Activated naive CD4-positive, alpha-beta T cell treated with Interleukin-2 at 50 U/mL for 16 hours (primary cell): ENCODE data around the gene KANK2.
A peak's percentile ranks its signal among the peaks of the same experiment; 100 is the strongest.
"Not testable (repeated sequence)": the region's sequence is repeated elsewhere in the genome, so short reads cannot be mapped to it uniquely, and the experiment has no call there.

Experiments
- DNase-seq: peaks from one replicate; pipeline ENCODE4 v3.0.0-alpha.2; 2020

The KANK2 gene

DNA sequence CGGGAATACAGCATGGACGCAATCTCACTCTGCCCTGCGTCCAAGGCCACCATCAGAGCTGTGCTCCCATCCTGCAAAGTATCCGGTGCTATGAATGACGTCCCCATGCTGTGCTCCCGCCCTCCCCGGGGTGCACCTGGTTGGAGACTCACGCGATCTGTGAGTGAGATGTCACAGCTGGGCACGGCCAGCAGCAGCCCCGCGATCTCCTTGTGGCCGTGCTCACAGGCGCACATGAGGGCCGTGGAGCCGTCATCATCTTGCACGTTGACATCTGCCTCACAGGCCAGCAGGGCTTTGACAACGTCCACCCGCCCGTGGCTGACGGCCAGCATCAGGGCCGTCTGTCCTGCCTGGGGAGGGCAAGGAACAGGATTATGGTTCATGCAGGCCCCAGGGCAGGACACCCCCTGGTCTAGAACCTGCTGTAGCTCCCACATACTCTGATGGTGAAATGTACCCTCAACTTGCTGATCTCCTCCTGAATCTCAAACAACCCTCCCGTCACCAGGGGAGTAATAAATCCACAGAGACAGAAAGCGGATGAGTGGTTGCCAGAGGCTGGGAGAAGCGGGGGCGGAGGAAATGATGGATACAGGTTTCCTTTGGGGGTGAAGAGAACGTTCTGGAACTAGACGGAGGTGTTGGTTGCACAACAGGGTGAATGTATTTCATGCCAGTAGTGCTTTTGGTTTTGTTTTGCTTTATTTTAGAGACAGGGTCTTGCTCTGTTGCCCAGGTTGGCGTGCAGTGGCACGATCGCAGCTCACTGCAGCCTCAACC is 27.3 kb downstream of the KANK2 start:
- no peak for DNase-seq

DNA sequence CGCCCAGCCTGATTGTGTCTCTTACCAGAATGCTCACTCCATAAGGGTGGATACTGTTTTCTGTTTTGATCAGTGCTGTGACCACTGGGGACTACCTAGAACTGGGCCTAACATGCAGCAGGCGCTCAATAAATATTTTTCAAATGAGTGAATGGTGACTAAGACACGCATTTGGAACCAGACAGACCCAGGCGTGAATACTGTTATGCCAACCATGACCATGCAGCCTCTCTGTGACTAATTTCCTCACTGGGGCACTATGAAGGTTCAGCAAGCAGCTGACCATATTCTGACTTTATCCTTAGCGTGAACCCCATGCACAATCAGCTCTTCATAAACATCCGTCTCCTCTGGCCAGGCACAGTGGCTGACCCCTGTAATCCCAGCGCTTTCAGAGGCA is 28.8 kb downstream of the KANK2 start:
- DNase-seq: no peak

DNA sequence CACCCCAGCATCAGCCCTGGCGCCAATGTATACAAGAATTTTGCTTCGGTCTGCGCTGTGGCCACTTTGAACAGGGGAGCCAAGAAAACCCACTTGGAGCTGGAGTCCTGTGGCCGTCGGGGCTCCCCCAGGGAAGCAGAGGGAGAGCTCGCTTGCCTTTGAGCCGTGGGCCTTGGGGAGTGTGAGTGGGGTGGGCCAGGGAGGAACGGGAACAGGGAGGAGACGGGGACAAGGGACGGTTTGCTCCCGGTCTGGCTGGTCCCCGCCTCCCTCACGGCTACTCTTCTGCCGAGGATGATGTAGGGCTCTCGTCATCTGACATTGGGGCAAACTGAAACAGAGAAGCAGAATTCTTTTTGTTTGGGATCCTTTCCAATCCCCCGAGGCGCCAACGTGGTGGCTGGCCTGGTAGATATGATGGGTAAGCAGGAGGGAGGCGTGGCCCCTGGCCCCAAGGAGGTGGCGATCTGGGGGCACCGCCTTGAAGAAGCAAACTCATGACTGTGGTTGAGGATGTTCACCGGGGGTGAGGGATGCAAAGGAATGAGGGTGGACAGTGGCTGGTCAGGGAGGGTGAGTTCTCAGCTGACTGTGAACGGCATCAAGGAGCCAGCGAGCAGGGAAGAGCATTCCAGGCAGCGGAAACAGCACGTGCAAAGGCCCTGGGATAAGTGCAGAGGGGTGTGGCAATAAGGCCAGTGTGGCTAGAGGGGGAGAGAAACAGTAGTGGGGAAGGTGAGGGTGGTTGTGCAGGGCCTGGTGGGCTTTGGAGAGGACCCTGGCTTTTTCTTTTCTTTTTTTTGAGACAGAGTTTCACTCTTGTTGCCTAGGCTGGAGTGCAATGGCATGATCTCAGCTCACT is 30.8 kb downstream of the KANK2 start:
- DNase-seq: no peak

DNA sequence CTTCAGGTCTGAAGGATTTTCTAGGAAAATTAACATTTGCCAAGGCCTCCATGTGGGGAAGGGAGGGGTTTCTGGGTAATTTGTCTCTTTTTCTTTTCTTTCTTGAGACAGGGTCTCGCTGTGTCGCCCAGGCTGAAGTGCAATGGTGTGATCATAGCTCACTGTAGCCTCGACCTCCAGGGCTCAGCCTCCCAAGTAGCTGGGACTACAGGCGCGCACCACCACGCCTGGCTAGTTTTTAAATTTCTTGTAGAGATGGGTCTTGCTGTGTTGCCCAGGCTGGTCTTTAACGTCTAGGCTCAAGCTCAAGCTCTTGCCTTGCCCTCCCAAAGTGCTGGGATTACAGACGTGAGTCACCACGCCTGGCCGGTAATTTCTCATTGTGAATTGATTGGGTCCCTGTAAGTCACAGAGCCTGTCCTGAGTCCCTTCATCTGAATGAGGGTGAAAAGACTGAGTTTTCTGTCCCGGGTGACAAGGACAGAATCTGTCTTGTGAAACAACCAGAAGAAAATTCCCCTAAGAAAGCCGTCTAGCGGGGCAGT is 31.8 kb downstream of the KANK2 start:
- DNase-seq: no peak

DNA sequence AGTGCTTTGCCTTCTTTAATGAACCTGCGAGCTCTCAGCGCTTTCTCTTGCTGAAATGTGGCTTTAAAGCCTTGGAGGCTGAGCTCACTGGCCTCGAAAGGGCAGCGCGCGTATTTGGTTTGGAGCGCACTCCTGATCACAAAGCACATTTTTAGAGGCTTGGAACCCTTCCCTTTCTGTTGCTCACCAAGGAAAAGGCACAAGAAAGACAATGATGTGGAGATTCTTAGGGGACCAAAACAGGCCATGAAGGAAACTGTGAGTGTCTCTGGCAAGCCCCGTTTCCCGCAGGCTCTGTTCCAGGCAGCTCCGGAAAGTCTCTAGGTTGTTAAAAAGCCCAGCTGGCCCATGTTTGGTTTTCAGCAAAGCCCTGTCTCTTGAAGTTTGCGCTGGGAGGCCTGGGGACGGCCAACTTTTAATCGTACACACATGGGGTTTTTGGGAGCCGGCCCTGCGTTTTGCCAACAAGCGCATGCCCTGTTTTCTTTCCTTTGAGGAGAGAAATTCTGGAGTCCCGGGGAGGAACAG is 32.4 kb downstream of the KANK2 start:
- no peak for DNase-seq

DNA sequence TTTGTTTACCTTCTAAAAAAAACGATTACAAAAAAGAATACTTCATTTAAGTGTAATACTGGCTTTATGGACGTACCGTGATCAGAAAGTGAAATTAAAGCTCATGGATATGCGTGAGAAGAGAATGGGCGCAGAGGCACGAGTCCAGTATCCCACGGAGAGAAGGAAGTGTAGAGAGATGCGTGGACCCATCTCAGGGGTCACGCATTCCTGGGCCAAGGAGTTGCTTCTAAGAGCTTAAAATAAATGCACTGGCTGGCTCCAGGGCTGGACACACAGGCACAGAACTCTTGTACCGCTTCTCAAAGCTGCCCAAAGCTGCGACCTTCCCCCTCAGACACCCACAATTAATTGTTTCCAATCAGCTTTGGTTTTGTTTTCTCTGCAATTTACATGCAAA is 33.0 kb downstream of the KANK2 start:
- DNase-seq: no peak

DNA sequence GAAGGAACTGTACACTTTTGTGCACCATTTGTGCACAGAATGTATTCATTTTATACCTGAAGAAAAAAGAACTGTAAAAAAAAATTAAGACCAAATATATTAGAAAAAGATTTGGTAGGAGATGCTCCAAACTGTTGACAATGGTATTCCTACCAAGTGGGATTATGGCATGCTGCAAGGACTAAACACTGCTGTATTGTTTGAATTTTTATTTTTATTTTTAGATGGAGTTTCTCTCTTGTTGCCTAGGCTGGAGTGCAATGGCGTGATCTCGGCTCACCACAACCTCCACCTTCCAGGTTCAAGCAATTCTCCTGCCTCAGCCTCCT is 36.9 kb downstream of the KANK2 start:
- not testable (repeated sequence) for DNase-seq

DNA sequence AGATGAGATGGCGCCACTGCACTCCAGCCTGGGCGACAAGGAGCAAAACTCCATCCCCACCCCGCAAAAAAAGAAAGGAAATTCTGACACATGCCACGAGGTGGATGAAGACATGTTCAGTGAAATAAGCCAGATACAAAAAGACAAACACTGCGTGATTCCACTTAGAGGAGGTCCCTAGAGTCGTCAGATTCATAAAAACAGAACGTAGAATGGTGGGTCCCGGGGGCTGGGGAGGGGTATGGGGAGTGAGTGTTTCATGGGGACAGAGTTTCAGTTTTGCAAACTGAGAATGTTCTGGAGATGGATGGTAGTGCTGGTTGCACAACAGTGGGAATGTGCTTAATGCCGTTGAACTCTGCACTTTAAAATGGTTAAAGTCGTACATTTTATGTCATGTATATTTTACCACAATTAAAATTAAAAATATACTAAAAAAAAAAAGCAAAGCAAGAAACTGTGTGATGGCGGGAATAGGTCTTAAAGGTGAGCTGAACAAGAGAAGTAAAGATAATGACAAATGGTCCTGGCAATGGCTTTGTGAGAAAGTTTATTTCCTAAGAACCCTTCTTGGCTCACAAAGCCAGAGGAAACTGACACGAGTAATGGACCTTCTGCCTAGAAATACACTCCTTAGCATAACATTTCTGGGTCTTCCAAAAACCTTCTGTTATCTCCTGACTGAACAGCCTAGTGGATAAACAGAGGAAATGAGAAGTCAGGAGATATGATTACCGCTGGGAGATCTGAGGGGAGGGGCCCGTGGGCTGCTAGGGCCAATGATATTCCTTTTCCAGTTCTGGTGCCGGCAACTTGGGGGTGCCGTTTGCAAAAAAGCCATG is 37.5 kb downstream of the KANK2 start:
- DNase-seq: no peak

DNA sequence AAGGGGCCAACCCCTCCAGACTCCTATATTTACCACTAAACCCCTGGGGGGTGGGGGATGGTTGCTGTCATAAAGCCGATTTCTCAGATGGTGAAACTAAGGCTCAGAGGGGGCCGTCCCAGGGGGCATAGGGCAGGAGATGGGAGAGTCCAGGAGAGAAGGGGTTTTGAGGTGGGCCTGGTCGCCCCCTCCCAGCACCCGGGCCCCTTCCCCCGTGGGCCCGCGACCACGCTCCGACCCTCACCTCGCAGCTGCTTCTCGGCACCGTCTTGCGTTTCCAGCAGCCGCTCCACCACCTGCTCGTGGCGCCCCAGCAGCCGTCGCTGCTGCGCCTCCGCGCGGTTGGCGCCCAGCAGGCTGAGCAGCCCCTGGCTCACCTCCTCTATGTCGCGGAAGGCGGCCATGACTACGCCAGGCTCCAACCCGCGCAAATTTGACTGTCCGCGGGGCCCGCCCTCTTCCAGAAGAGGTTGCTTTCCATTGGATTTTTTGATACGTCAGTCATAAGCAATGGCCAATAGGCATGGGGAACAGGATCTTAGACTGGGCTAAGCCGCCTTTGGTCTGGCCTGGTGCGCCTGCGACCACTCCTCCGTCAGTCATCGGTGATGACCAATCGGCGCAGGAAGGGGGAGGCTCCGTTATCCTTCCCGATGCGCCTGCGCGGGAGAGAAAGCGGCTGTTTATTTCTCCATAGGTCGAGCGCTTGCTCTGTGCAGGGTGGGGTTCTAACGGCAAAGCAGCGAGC is 41.8 kb downstream of the KANK2 start, which contains the start of gene SPC24:
Gene SPC24 (minus strand): TSS at position 410 of the 748 bp plus-strand sequence. CDS start 6 bp downstream, at position 404.
- peak; percentile 91 for DNase-seq

DNA sequence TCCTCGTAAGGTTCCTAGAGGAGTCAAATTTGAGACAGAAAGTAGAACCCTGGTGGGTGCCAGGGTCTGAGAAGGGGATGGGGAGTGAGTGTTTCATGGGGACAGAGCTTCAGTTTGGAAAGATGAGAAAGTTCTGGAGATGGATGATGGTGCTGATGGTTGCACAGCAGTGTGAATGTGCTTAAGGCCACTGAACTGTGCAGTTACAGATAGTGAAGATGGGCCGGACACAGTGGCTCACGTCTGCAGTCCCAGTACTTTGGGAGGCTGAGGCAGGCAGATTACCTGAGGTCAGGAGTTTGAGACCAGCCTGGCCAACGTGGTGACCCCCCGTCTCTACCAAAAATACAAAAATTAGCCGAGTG is 42.7 kb downstream of the KANK2 start:
- no peak for DNase-seq

DNA sequence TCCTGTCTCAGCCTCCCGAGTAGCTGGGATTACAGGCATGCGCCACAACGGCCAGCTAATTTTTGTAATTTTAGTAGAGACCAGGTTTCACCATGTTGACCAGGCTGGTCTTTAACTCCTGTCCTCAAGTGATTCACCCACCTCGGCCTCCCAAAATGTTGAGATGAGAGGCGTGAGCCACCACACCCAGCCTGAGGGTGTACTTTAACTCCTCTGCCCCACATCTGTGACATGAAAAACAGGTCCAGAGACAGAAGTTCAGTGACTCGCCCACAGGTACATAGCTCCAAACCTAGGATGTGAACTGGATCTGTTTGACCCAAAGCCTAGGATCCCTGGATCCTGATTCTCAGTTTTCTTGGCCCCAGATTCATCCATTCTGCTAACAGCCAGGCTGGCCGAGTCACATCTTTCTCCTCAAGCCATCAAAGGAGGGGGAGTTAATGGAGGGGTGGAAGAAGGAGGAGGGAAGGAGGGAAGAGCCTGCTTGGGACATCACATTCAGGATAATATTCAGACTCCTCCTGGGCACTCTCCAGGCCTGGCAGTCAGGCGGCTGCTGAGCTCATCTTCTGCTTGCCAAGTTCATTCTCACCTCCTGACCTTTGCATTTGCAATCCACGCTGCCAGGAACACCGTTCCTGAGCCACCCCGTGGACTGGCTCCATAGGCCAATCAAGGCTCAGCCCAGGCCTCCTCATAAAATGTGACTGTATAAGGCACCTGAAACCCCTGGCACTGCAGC is 44.9 kb downstream of the KANK2 start:
- DNase-seq: no peak

DNA sequence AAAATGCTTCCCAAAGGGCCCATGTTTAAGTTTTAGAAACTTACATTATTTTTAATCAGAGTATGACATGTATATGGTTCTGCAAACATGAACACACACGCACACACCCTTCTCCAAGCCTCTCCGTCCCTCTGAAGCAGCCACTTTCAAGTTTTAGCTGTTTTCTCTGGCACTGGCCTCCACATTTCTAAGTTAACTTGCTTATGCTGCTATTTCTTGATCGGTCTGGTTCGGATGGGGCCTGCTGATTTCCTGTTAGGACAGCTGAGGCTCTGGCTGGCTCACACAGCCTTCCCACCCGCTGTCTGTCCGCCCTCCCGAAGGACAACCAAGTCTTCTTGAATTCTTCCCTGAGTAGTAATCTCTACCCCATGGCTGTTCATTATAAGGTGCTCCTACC is 46.2 kb downstream of the KANK2 start:
- DNase-seq: no peak

DNA sequence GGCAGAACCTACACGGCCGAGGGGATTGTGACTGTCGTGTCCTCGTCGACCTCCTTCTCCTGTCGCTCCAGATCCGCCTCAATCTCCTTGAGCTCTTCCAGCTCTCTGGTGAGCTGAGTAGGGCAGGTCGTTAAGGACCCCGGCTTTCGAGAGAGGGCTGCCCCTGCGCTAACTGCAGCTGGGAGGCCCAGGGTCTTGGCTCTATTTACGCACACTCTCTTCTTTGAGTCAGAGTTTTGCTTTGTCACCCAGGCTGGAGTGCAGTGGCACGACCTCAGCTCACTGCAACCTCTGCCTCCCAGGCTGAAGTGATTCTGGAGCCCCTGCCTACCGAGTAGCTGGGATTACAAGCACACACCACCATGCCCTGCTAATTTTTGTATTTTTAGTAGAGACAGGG is 49.3 kb downstream of the KANK2 start:
- DNase-seq: no peak

DNA sequence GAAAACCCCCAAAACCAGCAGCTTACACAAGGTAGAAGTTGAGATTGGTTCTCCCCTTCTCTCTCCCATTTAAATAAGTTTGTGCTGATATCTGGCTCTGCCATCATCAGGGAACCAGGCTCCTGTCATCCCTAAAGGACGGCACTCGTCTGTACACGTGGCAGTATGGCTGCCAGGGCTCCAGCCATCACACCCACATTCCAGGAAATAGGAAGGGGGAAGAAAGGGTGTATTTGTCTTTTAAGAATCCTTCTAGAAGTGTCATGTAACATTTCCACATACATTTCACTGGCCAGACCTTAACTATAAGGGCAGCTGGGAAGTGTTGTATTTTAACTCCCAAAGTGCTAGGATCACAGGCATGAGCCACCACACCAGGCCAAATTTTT is 51.8 kb downstream of the KANK2 start:
- DNase-seq: no peak

DNA sequence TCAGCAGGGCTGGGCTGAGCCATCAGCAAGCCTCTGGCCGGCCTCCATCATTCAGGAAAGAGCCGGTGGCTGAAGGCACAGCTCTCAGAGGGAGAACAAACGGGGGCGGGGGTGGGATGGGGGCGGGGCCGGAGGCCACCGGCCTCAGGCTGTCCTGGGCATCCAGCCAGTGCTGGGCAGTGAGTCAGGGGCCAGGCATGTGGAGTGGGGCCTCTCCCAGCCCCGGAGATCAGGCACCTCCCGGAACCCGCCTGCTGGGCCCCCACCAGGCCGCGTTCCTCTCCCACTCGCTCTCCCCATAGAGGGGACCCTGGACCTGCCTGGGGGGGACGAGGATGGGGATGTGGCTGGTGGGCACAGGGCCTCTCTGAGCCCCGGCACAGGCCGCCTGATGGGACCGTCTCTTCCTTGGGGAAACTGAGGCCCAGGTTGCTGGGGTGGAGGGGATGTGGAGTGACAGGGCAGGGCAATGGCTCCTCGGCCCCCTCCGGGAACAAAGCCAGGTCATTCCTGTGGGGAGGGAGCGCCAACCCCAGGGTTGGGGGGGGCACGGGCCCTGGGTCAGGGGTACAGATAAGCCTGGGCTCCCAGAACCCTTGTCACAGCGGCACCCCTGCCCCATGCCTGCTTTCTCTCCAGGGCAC is 54.7 kb downstream of the KANK2 start:
- no peak for DNase-seq

DNA sequence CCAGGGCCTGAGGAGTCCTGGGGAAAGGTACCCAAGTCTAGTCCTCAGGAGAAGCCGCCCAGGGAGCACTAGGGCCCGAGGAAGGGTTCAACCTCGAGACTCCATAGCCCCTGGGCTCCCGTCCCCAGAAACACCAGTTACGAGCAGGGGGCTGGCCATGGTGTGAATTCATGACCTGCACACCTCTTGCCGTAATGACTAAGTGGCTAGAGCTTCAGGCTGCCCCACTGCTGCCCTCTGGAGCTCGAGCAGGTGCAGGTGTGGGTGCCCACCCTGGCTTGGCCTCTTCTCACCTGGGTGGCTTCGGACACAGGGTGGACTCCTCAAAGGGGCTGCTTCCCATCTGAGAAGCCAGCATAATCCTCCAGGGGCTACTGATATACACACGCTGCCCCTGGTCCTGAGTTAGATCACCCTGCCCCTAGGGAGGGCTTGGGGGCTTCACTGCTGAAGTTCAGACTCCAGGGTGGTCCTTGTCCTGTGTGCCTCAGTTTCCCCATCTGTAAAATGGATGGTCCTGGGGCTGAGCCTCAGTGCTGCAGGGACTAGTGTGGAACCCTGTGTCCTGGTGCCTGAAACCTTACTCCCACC is 55.3 kb downstream of the KANK2 start:
- no peak for DNase-seq

DNA sequence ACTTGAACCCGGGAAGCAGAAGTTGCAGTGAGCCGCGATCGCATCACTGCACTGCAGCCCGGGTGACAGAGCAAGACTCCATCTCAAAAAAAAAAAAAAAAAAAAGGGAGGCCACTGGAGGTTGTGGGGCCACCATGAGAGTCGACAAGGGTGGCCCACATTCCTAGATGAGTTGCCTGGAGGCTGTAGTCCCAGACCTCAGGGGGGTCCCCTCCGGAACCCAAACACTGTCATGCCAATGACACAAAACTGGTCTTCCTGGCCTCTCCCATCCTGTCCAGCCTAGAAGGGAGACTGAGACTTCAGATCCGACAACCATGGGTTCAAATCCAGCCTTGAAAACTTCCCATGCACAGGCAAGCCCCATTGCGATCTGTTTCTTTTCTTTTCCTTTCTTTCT is 56.4 kb downstream of the KANK2 start:
- no peak for DNase-seq

DNA sequence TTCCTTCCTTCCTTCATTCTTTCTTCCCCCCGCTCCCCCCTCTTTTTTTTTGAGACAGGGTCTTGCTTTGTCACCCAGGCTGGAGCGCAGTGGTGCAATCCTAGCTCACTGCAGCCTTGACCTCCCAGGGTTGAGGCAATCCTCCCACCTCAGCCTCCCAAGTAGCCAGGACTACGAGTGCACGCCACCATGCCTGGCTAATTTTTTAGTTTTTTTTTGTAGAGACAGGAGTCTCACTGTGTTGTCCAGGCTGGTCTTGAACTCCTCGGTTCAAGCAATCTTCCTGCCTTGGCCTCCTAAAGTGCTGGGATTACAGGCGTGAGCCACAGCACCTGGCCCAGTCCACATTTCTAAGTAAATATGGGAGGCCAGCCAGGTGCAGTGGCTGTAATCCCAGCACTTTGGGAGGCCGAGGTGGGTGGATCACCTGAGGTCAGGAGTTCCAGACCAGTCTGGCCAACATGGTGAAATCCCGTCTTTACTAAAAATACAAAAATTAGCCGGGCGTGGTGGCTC is 57.3 kb downstream of the KANK2 start:
- DNase-seq: not testable (repeated sequence)

DNA sequence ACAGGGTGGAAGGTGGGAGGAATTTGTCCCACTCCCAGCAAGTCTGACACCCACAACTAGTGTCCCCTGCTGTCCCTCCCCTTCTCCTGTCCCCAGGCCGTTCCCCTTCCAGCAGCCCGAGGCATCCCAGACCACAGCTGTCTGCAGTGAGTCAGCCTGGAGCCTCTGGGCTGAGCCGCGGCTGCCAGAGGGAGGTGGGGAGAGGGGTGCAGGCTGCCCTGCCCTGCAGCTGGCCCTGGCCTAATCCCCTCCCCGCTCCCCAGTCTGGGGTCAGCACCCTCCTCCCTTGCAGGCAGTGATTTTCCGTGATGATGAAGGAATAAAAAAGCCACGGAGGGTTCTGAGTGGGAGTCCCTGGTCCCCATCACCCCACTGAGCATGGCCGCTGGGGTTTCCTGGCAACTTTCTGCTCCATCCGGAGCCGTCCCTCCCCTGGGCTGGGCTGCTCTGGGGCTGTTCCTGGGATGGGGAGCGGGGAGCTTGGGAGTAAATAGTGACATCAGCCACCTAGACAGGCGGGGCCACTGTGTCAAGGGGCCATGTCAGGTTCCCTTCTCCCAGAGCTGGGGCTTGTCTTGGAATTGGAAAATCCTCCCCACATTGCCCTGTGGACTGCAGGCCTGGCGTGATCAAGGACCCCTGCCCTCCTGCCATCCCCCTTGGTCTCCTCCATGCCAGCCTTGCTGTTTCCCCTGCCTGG is 58.6 kb downstream of the KANK2 start:
- no peak for DNase-seq
